ENCODE data around the gene KCNB1. TPM values are rescaled to one million over a fixed set of nuclear protein-coding genes. Genes with fewer than 3 reads are reported as not detected.

Gene KCNB1
- total RNA-seq, 2 experiments from 2014 or later: not detected

DNA sequence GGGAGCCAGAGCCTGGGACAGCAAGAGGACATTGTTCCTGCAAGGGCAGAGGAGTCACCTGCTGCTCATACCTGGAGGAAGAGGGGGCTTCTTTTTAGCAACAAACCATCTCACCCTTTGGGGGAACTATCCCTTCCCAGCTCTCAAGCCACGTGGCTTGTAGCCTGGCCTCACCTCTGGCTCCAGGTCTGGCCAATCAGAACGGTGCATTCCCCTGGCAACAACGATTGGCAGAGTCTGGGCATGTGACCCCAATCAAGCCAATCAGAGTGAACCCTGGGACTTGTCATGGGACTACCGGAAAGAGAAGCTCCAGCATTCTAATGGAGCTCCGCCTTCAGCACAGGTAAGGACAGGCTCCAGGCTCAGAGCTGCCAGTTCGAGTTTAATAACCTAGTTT, 33.6 kb downstream of the KCNB1 start:
- Mint-ChIP-seq H3K36me3 (ENCODE audit: low read depth) (no peaks in the 10 kb centered on the region), H3K4me1 (ENCODE audit: low read depth) (no peaks in the 10 kb centered on the region), H3K27me3 (peaks cover 22% of the 10 kb centered on the region), H3K27ac (no peak overlapping the region), H3K9me3 (no peaks in the 10 kb centered on the region), H3K4me3 (no peak overlapping the region)
- DNase-seq (no peak), ATAC-seq (no peak)
- intact Hi-C loops (cut with micrococcal nuclease): no loop called here
- CTCF ChIA-PET: interaction anchor here (1.2 kb wide), 1 partner anchor 114 kb away, joined by 4 read pairs; no protein-coding TSS in a partner anchor
- TF ChIP-seq, protein P1, sequence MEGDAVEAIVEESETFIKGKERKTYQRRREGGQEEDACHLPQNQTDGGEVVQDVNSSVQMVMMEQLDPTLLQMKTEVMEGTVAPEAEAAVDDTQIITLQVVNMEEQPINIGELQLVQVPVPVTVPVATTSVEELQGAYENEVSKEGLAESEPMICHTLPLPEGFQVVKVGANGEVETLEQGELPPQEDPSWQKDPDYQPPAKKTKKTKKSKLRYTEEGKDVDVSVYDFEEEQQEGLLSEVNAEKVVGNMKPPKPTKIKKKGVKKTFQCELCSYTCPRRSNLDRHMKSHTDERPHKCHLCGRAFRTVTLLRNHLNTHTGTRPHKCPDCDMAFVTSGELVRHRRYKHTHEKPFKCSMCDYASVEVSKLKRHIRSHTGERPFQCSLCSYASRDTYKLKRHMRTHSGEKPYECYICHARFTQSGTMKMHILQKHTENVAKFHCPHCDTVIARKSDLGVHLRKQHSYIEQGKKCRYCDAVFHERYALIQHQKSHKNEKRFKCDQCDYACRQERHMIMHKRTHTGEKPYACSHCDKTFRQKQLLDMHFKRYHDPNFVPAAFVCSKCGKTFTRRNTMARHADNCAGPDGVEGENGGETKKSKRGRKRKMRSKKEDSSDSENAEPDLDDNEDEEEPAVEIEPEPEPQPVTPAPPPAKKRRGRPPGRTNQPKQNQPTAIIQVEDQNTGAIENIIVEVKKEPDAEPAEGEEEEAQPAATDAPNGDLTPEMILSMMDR (IDR thresholded peaks at IDR 0.05): no peak
- POLR2A ChIA-PET: no interaction called here

DNA sequence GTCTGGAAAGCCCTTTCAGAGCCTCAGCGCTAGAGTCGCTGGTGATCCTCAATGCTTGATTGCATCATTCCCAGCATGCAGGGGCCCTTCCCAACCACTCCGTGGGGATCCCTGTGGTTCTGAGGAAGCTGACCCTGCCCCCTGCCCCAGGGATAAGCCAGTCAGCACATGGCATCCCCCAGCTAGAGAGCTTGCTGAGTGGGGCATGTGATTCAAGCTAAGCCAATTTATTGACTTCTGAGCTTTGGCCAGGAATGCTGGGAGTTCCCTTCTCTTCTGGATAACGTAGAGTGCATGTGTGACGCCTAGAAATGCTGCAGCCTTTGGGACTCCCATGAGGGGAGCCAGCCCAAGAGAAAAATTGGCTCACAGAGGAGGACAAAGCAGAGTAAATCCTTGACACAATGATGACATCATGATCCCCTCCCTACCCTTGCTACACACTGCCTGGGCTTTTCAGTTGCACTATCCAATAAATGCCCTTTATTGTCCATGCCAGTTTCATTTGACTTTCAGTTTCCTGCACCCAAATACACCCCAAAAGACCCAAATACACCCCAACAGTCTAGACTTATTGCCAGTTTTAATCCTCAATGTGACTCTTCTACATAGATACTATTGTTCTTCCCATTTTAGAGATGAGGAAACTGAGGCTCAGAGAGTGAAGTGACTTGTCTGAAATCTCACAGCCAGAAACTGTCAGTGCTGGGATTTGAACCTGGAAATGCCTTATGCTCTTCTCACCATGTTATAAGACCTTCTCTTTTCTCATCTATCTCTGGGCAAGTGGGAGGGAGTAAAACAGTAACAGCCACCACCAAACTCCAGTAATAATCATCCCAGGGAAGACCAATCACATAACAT, 34.3 kb downstream of the KCNB1 start:
- DNase-seq: no peak
- no peak overlapping the region for H3K27ac Mint-ChIP-seq
- intact Hi-C loops (cut with micrococcal nuclease): no loop called here
- H3K27me3 Mint-ChIP-seq: peaks cover 22% of the 10 kb centered on the region
- ATAC-seq: no peak
- TF ChIP-seq, protein P1 (IDR thresholded peaks at IDR 0.05): no peak
- H3K4me1 Mint-ChIP-seq (ENCODE audit: low read depth): no peaks in the 10 kb centered on the region
- H3K4me3 Mint-ChIP-seq: no peak overlapping the region
- H3K36me3 Mint-ChIP-seq (ENCODE audit: low read depth): no peaks in the 10 kb centered on the region
- CTCF ChIA-PET: no interaction called here
- POLR2A ChIA-PET: no interaction called here
- H3K9me3 Mint-ChIP-seq: no peaks in the 10 kb centered on the region

DNA sequence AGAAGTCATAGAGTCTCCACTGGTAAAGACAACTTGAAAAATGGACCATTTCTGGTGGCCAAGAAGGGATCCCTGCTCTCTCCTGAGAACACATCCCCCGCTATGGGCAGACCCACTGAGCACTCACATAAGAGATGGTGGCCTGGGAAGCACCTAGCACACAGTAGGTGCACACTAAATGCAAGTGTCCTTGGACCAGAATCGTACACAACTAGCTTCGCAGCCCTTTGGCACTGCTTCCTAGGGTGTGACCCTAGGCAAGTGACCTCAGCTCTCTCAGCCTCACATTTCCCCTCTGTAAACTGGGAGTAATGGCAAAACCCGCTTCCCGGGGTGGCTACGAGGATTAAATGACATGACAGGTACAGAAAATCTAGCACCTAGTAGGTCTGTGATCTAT, 35.1 kb downstream of the KCNB1 start:
- H3K36me3 Mint-ChIP-seq (ENCODE audit: low read depth): no peaks in the 10 kb centered on the region
- TF ChIP-seq, protein P1 (IDR thresholded peaks at IDR 0.05): no peak
- H3K4me1 Mint-ChIP-seq (ENCODE audit: low read depth): no peaks in the 10 kb centered on the region
- no peak for ATAC-seq
- H3K9me3 Mint-ChIP-seq: no peaks in the 10 kb centered on the region
- CTCF ChIA-PET: no interaction called here
- H3K27me3 Mint-ChIP-seq: peaks cover 21% of the 10 kb centered on the region
- H3K27ac Mint-ChIP-seq: no peak overlapping the region
- no peak for DNase-seq
- intact Hi-C loops (cut with micrococcal nuclease): no loop called here
- POLR2A ChIA-PET: no interaction called here
- no peak overlapping the region for H3K4me3 Mint-ChIP-seq

DNA sequence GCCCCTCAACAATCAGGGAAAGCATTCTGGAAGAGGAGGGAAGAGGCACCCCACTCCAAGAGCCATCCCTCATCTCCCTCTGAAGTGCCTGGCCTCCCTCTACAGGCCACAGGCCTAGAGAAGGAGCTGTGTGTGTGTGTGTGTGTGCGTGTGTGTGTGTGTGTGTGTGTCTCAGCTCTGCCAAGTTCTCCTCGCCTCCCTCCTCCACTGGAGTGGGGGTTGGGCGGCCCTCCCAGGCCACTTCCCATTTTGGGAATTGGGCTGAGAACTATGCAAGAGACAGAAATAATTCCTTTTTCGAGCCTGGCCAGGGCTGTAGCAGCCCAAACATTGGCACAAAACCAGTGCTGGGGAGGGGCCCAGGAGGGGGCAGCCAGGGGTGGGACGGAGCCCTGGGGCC, 35.7 kb downstream of the KCNB1 start:
- Mint-ChIP-seq H3K36me3 (ENCODE audit: low read depth) (no peaks in the 10 kb centered on the region), H3K27me3 (peaks cover 20% of the 10 kb centered on the region), H3K4me3 (no peak overlapping the region), H3K9me3 (no peaks in the 10 kb centered on the region), H3K27ac (no peak overlapping the region), H3K4me1 (ENCODE audit: low read depth) (no peaks in the 10 kb centered on the region)
- intact Hi-C loops (cut with micrococcal nuclease): no loop called here
- TF ChIP-seq, protein P1 (IDR thresholded peaks at IDR 0.05): no peak
- ATAC-seq (no peak), DNase-seq (no peak)
- POLR2A ChIA-PET: no interaction called here
- CTCF ChIA-PET: no interaction called here

DNA sequence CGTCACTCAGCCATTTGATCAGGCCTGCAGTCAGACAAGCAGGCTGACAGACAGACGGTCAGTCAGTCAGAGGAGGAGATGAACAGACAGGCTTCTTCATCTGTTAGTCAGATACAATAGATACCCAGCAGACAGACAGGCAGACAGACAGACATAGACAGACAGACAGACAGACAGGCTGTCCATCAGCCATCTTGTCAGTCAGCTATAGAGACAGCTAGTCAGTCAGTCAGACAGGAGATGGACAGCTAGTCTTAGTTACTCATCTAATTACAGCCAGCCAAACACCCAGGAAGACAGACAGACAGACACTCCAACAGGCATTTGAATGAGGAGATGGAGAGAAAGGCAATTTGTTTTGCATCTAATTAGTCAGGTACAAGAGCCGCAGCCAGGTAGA, 36.4 kb downstream of the KCNB1 start:
- H3K9me3 Mint-ChIP-seq: no peaks in the 10 kb centered on the region
- H3K4me1 Mint-ChIP-seq (ENCODE audit: low read depth): no peaks in the 10 kb centered on the region
- CTCF ChIA-PET: interaction anchor here (1.1 kb wide), 1 partner anchor 62 kb away, joined by 3 read pairs; no protein-coding TSS in a partner anchor
- ATAC-seq: no peak
- peaks cover 20% of the 10 kb centered on the region for H3K27me3 Mint-ChIP-seq
- TF ChIP-seq, protein P1 (IDR thresholded peaks at IDR 0.05): no peak
- intact Hi-C loops (cut with micrococcal nuclease): no loop called here
- H3K36me3 Mint-ChIP-seq (ENCODE audit: low read depth): no peaks in the 10 kb centered on the region
- no peak overlapping the region for H3K27ac Mint-ChIP-seq
- no peak for DNase-seq
- POLR2A ChIA-PET: no interaction called here
- no peak overlapping the region for H3K4me3 Mint-ChIP-seq

All from activated CD8-positive, alpha-beta T cell treated with anti-CD3 and anti-CD28 coated beads for 36 hours (primary cell).